Ectodermal cell (in vitro differentiated cells): ENCODE data around the gene SPTA1.
"Not testable (repeated sequence)": the region's sequence is repeated elsewhere in the genome, so short reads cannot be mapped to it uniquely, and the experiment has no call there.

Experiments used
- H3K27ac ChIP-seq: 2 replicates; pipeline ENCODE4 v1.7.0; 2013; ENCODE audit warnings: mild to moderate bottlenecking, low read depth, low read length; ENCODE audit not compliant: insufficient read depth, poor library complexity, severe bottlenecking
- H3K27me3 ChIP-seq: 2 replicates; pipeline ENCODE4 v1.7.0; 2013; ENCODE audit warnings: mild to moderate bottlenecking, low read length; ENCODE audit not compliant: insufficient read depth, control insufficient read depth, poor library complexity, severe bottlenecking
- H3K36me3 ChIP-seq: one replicate; pipeline ENCODE4 v1.7.0; 2013; ENCODE audit warnings: low read length; ENCODE audit not compliant: control insufficient read depth, insufficient read depth
- H3K4me1 ChIP-seq: one replicate; pipeline ENCODE4 v1.7.0; 2013; ENCODE audit warnings: low read length; ENCODE audit not compliant: control insufficient read depth, insufficient read depth
- H3K4me3 ChIP-seq: 2 replicates; pipeline ENCODE4 v1.7.0; 2013; ENCODE audit warnings: low read depth, low read length, control low read depth; ENCODE audit not compliant: insufficient read depth
- H3K9me3 ChIP-seq: 2 replicates; pipeline ENCODE4 v1.7.0; 2013; ENCODE audit warnings: mild to moderate bottlenecking, low read length, moderate library complexity; ENCODE audit not compliant: control insufficient read depth
- WGBS, 2 experiments: methylation state at CpG; one replicate each; pipeline ENCODE4 v1.1.7; 2013; ENCODE audit warnings: missing lambda C conversion rate in 2 of 2; 5-methylcytosine and 5-hydroxymethylcytosine counted together

Gene SPTA1

GRCh38 chr1:158716335-158716734 is 29.8 kb upstream of the SPTA1 start:
- Histone ChIP-seq H3K4me3 (no peak overlapping the region), H3K9me3 (no peaks in the 10 kb centered on the region), H3K4me1 (no peaks in the 10 kb centered on the region), H3K27me3 (no peaks in the 10 kb centered on the region), H3K36me3 (no peaks in the 10 kb centered on the region), H3K27ac (no peak overlapping the region)
- 100% methylated on average over 1 of the region's 1 CpG; no CpG with 5 or more reads in 1 of the 2 experiments for WGBS, 2 experiments

- Histone ChIP-seq H3K36me3 (no peaks in the 10 kb centered on the region), H3K4me1 (no peaks in the 10 kb centered on the region), H3K4me3 (no peak overlapping the region), H3K9me3 (no peaks in the 10 kb centered on the region), H3K27ac (no peak overlapping the region), H3K27me3 (no peaks in the 10 kb centered on the region)
- WGBS, 2 experiments = 44 to 86% methylated on average over 1 of the region's 1 CpG
Observed at GRCh38 chr1:158714754-158715153, 28.2 kb upstream of the SPTA1 start.

GRCh38 chr1:158711098-158711497 is 24.6 kb upstream of the SPTA1 start:
- H3K9me3 ChIP-seq = no peaks in the 10 kb centered on the region
- no peaks in the 10 kb centered on the region for H3K27me3 ChIP-seq
- H3K27ac ChIP-seq = no peak overlapping the region
- no peaks in the 10 kb centered on the region for H3K4me1 ChIP-seq
- WGBS, 2 experiments = 72 to 85% methylated on average over 2 of the region's 4 CpGs
- H3K36me3 ChIP-seq = no peaks in the 10 kb centered on the region
- no peak overlapping the region for H3K4me3 ChIP-seq

- Histone ChIP-seq H3K36me3 (no peaks in the 10 kb centered on the region), H3K9me3 (no peaks in the 10 kb centered on the region), H3K27ac (no peak overlapping the region), H3K4me1 (no peaks in the 10 kb centered on the region), H3K4me3 (no peak overlapping the region), H3K27me3 (no peaks in the 10 kb centered on the region)
- WGBS, 2 experiments = 85 to 89% methylated on average over 2 of the region's 2 CpGs
Observed at GRCh38 chr1:158706096-158706495, 19.6 kb upstream of the SPTA1 start.

DNA sequence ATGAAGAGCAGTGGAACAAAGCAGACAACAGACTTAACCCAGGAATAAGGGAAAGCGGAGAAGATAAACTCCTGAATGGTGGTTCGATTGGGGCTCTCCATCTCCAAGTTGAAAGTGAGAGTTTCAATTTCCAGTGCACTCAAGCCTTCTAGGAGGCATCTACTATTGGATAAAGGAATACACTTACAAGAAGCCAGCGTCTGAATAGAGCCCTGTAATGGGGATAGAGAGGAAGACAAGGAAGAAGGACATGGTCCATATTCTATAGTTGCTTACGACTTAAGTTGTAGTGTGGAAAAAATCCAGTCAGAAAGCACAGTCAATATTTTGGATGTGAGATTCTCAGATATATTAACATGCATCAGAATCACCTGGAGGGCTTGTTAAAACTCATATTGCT is 14.0 kb upstream of the SPTA1 start, which contains the start of gene OR6K2:
Gene OR6K2, minus strand, starts transcription at position 101 of the 400 bp plus-strand sequence. Its CDS starts 0 bp downstream, at position 101.
- no peaks in the 10 kb centered on the region for H3K27me3 ChIP-seq
- H3K4me1 ChIP-seq = no peaks in the 10 kb centered on the region
- H3K36me3 ChIP-seq = no peaks in the 10 kb centered on the region
- 91 to 92% methylated on average over 4 of the region's 4 CpGs for WGBS, 2 experiments
- no peak within 1 kb of the TSS for H3K4me3 ChIP-seq
- H3K27ac ChIP-seq = no peak within 1 kb of the TSS
- H3K9me3 ChIP-seq = no peaks in the 10 kb centered on the region

DNA sequence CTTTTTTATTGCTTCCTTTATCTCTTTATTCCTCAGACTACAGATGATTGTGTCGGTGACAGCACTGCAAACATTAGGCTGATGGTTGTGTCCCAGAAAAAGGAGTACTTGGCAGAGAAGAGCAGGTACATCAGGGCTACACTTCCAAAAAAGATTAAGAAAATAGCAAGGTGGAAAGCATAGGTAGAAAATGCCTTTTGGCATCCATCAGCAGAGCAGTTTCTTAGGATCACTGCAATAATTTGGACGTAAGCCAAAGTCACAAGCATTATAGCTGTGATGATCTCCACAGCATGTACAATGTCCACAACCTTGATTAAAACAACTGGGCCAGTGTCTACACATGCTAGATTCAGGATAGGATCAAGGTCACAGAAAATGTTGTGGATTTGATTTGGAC is 8.1 kb upstream of the SPTA1 start:
- Histone ChIP-seq H3K4me1 (no peaks in the 10 kb centered on the region), H3K27me3 (no peaks in the 10 kb centered on the region), H3K9me3 (no peaks in the 10 kb centered on the region), H3K4me3 (no peak overlapping the region), H3K27ac (no peak overlapping the region), H3K36me3 (no peaks in the 10 kb centered on the region)
- 93 to 96% methylated on average over 2 of the region's 2 CpGs for WGBS, 2 experiments

DNA sequence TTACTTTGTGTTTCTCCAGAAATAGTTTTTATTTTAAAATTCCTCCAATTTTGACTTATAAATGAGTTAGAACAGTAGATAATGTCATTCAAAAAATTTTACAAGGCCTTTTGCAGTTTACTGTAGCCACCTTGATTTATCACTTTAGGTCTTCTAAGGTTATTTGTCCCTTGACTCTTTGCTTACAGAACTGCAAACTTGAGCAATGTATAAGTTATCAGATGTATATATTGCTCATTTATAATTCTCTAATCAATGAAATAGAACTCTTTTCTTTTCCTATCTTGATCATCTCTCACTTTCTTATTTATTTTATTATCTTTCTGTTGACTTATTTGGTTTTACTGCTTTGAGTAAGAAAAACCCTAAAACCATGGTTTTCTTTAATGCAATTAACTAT is 5.8 kb upstream of the SPTA1 start:
- no peak overlapping the region for H3K27ac ChIP-seq
- H3K4me3 ChIP-seq = no peak overlapping the region
- no peaks in the 10 kb centered on the region for H3K27me3 ChIP-seq
- no peaks in the 10 kb centered on the region for H3K36me3 ChIP-seq
- H3K9me3 ChIP-seq = no peaks in the 10 kb centered on the region
- H3K4me1 ChIP-seq = no peaks in the 10 kb centered on the region

- Histone ChIP-seq H3K27me3 (no peaks in the 10 kb centered on the region), H3K36me3 (no peaks in the 10 kb centered on the region), H3K27ac (no peak overlapping the region), H3K9me3 (no peaks in the 10 kb centered on the region), H3K4me3 (no peak overlapping the region), H3K4me1 (no peaks in the 10 kb centered on the region)
Observed at GRCh38 chr1:158691907-158692306, 5.4 kb upstream of the SPTA1 start.

DNA sequence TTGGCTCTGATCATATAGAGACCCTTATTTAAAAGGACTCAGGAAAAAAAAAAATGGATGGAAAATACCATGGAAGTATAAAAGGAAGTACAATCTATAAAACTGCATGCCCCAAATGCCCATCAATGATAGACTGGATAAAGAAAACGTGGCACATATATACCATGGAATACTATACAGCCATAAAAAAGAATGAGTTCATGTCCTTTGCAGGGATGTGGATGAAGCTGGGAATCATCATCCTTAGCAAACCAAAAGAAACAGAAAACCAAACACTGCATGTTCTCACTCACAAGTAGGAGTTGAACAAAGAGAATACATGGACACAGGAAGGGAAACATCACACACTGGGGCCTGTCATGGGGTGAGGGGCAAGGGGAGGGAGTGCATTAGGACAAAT is 4.6 kb upstream of the SPTA1 start:
- 82% methylated on average over 1 of the region's 1 CpG; no CpG with 5 or more reads in 1 of the 2 experiments for WGBS, 2 experiments
- not testable (repeated sequence) for H3K27me3 ChIP-seq, H3K4me3 ChIP-seq, H3K27ac ChIP-seq, H3K4me1 ChIP-seq, H3K36me3 ChIP-seq, H3K9me3 ChIP-seq

DNA sequence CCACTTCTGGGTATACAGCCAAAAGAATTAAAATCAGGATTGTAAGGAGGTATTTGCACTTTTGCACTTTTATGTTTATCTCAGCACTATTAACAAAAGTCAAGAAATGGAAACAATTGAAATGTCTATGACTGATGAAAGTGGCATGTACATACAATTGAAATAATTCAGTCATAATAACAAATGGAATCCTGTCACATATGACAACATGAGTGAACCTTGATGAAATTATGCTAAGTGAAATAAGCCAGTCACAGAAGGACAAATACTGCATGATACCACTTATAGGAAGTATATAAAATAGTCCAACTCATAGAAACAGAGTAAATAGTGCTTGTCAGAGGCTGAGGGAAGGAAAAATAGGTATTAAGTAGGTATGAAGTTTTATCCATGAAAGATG is 3.4 kb upstream of the SPTA1 start:
- no peaks in the 10 kb centered on the region for H3K4me1 ChIP-seq
- no peaks in the 10 kb centered on the region for H3K9me3 ChIP-seq
- H3K27me3 ChIP-seq = no peaks in the 10 kb centered on the region
- H3K4me3 ChIP-seq = no peak overlapping the region
- no peak overlapping the region for H3K27ac ChIP-seq
- no peaks in the 10 kb centered on the region for H3K36me3 ChIP-seq

DNA sequence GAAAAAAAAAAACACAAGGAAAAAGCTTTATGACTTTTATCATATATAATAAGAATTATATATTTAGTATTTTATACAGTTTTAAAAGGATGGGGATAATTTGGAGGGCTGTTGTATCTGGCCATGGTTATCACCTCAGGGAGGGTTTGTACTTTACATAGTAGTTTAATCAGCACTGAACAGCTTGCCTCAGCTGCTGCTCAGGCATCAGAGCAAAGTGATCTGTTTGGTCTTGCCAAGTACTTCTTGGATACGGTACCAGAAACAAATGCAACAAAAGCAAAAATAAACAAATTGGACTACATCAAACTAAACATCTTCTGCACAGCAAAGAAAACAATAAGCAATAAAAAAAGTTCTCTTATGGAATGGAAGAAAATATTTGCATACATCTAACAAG is 2.6 kb upstream of the SPTA1 start:
- WGBS, 2 experiments = 73 to 100% methylated on average over 1 of the region's 1 CpG
- H3K27me3 ChIP-seq = no peaks in the 10 kb centered on the region

More for the DNA sequence above, 2.6 kb upstream of the SPTA1 start:
- Histone ChIP-seq H3K27ac (no peak overlapping the region), H3K9me3 (no peaks in the 10 kb centered on the region), H3K4me1 (no peaks in the 10 kb centered on the region), H3K36me3 (no peaks in the 10 kb centered on the region), H3K4me3 (no peak overlapping the region)
